Thoracic aorta (tissue), 2 donors: Measurements from ENCODE around the gene FEZ2. TPM values are rescaled to one million over a fixed set of nuclear protein-coding genes. Genes with fewer than 3 reads are reported as not detected.
"Not testable (repeated sequence)": the region's sequence is repeated elsewhere in the genome, so short reads cannot be mapped to it uniquely, and the experiment has no call there.

Experiments used
- ATAC-seq: fragments of 150-250 bp; one replicate; pipeline ENCODE4 v1.8.0; 2017; ENCODE audit warnings: low read depth; ENCODE audit not compliant: insufficient number of reproducible peaks, low FRiP score
- DNase-seq: peaks from one replicate; pipeline ENCODE4 v3.0.0-alpha.2; 2020; ENCODE audit warnings: low spot score
- H3K27ac ChIP-seq, 2 donors: fragments of 200-600 bp; sonication (generic); 1 replicate in 1 of 2; 2 replicates in 1 of 2; pipeline ENCODE4 v1.5.1; 2016; ENCODE audit warnings: mild to moderate bottlenecking in 2 of 2, moderate library complexity in 2 of 2
- H3K27me3 ChIP-seq: fragments of 200-600 bp; sonication (generic); replicated peaks from 2 replicates; pipeline ENCODE4 v1.6.0; 2016; ENCODE audit warnings: mild to moderate bottlenecking; ENCODE audit not compliant: insufficient read depth
- H3K36me3 ChIP-seq: fragments of 200-600 bp; sonication (generic); one replicate; pipeline ENCODE4 v1.5.1; 2016
- H3K4me1 ChIP-seq, 2 donors: fragments of 200-600 bp; sonication (generic); 1 replicate in 1 of 2; 2 replicates in 1 of 2; pipeline versions ENCODE4 v1.5.1 to v1.6.0; 2016; ENCODE audit warnings: low read depth in 2 of 2, mild to moderate bottlenecking in 1 of 2; ENCODE audit not compliant: control insufficient read depth in 1 of 2
- H3K4me3 ChIP-seq: fragments of 200-600 bp; sonication (generic); 2 replicates; pipeline ENCODE4 v1.5.1; 2016; ENCODE audit warnings: mild to moderate bottlenecking
- H3K9me3 ChIP-seq: fragments of 200-600 bp; sonication (generic); 2 replicates; pipeline ENCODE4 v1.5.1; 2016
- total RNA-seq, 2 donors: library from RNA; depleted of rRNA; stranded (reverse); fragments of >200 nt; gene quantifications; one replicate each; pipeline versions ENCODE4 v1.1.0 to v1.2.3, GENCODE V29; 2016
- TF ChIP-seq, protein P1 (sequence below): fragments of 200-600 bp; sonication (generic); IDR thresholded peaks from one replicate; pipeline ENCODE4 v1.5.1; 2019; ENCODE audit warnings: antibody characterized with exemption

Gene FEZ2
- total RNA-seq, 2 donors from 2014 or later: 42.0 to 51.4 TPM

DNA sequence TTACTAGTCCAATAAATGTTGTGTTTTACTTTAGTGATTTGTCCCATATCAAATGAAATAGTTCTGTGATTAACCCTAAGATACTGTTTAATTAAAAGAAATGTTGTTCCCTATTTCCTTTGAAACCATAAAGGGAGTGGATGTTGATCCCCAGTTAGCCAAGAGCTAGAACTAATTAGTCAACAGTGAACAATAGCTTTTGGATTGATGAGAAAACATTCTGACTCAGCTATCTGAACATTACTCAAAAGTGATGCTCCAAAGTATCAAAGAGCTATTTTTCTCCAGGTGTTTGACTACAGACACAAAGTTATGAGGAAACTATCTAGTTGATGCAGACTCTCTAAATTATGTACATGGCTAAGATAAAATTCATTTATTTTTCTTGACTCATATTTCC is 7.3 kb upstream of the FEZ2 start:
- Histone ChIP-seq H3K4me1 (no peaks in the 10 kb centered on the region), H3K9me3 (no peaks in the 10 kb centered on the region), H3K27me3 (no peaks in the 10 kb centered on the region), H3K36me3 (no peaks in the 10 kb centered on the region), H3K4me3 (no peak overlapping the region), H3K27ac (no peak overlapping the region)
- ATAC-seq (no peak), DNase-seq (no peak)
- TF ChIP-seq, protein P1, sequence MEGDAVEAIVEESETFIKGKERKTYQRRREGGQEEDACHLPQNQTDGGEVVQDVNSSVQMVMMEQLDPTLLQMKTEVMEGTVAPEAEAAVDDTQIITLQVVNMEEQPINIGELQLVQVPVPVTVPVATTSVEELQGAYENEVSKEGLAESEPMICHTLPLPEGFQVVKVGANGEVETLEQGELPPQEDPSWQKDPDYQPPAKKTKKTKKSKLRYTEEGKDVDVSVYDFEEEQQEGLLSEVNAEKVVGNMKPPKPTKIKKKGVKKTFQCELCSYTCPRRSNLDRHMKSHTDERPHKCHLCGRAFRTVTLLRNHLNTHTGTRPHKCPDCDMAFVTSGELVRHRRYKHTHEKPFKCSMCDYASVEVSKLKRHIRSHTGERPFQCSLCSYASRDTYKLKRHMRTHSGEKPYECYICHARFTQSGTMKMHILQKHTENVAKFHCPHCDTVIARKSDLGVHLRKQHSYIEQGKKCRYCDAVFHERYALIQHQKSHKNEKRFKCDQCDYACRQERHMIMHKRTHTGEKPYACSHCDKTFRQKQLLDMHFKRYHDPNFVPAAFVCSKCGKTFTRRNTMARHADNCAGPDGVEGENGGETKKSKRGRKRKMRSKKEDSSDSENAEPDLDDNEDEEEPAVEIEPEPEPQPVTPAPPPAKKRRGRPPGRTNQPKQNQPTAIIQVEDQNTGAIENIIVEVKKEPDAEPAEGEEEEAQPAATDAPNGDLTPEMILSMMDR: no peak

DNA sequence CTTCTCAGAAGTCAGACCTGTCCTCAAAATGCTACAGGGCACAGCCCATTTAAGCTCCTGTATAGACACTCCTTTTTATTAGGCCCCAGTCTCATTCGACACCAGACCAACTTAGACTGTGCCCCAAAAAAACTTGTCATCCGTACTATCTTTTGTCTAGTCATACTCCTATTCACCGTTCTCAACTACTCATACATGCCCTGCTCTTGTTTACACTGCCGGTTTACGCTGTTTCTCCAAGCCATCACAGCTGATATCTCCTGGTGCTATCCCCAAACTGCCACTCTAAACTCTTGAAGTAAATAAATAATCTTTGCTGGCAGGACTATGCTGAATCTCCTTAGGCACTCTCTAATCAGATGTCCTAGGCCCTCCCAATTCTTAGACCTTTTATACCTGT is 5.7 kb upstream of the FEZ2 start:
- not testable (repeated sequence) for H3K9me3 ChIP-seq, DNase-seq, H3K27me3 ChIP-seq, H3K4me3 ChIP-seq, H3K36me3 ChIP-seq, H3K4me1 ChIP-seq, H3K27ac ChIP-seq, ATAC-seq

DNA sequence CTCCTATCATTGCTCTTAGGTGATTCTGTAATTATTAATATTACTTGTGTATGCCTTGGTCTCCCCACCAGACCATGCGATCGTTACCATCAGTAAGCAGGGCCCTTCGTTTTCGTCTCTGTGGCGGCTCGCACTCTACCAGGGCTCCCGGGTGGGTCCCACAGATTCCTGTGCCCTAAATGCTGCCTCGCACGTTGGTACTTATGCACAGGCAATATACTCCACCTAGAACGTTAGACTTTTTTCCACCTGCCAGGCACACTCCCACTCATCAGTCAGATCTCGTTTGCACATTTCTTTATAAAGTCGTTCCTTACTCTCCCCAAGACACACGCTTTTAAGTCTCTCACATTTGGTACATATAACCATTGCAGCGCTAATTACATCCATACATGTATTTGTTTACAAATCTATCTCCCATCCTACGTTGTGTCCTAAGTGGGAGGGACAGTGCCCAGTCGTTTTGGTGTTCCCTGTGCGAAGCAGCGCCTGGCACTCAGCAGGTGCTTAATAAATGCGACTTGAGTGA is 901 bp downstream of the FEZ2 start:
- peak overlapping the region; percentile 92 for H3K4me3 ChIP-seq
- H3K36me3 ChIP-seq: no peaks in the 10 kb centered on the region
- ATAC-seq (no peak), DNase-seq (no peak)
- H3K27me3 ChIP-seq: no peaks in the 10 kb centered on the region
- H3K27ac ChIP-seq: peak overlapping the region in 1 of 2 donors; percentile 67
- TF ChIP-seq, protein P1: no peak
- no peaks in the 10 kb centered on the region for H3K9me3 ChIP-seq
- H3K4me1 ChIP-seq: peaks cover 12 to 26% of the 10 kb centered on the region in 2 donors

DNA sequence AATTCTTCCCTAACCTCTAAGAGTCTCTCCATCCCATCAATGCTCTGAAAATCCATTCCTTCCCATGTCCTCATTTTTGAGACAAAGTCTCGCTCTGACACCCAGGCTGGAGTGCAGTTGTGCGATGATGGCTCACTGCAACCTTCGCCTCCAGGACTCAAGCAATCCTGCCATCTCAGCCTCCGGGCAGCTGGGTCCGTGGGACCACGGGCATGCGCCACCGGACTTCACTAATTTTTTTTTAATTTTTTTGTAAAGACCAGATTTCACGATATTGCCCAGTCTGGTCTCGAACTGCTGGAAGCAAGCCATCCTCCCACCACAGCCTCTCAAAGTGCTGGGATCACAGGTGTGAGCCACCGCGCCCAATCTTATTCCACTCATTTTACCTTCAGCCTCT is 1.6 kb downstream of the FEZ2 start:
- Histone ChIP-seq H3K36me3 (no peaks in the 10 kb centered on the region), H3K27ac (no peak overlapping the region), H3K4me1 (peaks cover 12 to 26% of the 10 kb centered on the region in 2 donors), H3K9me3 (no peaks in the 10 kb centered on the region), H3K27me3 (no peaks in the 10 kb centered on the region), H3K4me3 (peak overlapping the region; percentile 92)
- DNase-seq (no peak), ATAC-seq (no peak)
- TF ChIP-seq, protein P1: no peak

DNA sequence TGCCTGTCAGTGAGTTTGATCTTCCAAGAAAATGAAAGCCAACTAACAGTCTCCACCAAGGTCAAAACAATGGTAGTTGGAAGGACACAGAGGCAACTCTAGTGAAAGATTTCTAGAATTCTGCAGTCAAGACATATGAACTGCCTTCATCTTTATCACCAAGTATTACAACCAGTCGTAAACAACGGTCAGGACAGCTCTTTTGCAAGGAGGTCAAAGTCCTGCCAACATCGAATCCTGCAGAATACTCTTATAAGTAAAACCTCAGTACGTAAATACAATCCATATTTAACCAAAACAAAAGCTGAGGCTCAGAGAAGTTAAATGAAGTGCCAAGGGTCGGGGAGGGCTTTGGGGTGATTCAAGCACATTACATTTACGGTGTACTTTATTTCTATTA is 3.1 kb downstream of the FEZ2 start:
- Histone ChIP-seq H3K4me1 (peaks cover 12 to 26% of the 10 kb centered on the region in 2 donors), H3K36me3 (no peaks in the 10 kb centered on the region), H3K4me3 (no peak overlapping the region), H3K9me3 (no peaks in the 10 kb centered on the region), H3K27me3 (no peaks in the 10 kb centered on the region), H3K27ac (no peak overlapping the region)
- ATAC-seq (no peak), DNase-seq (no peak)
- TF ChIP-seq, protein P1: no peak

DNA sequence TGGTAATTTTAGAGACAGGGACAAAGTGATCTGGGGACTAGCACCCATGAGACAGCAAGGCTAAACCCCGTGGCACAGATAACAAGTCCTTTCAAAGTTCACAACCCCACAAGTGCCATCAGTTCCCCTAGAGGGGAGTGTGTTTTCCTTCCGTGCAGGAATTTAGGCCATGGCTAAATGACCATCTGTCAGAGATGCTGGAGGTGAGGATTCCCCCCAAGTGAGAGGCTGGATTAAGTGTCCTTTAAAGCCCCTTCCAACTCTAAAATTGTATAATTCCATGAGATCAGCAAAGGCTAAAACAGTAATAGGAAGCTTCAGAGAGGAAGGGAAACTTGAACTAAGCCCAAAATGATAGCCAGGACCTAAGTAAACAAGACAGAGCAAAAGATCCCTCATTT is 8.7 kb downstream of the FEZ2 start:
- DNase-seq (no peak), ATAC-seq (no peak)
- Histone ChIP-seq H3K9me3 (no peaks in the 10 kb centered on the region), H3K4me3 (no peak overlapping the region), H3K27ac (no peak overlapping the region), H3K27me3 (no peaks in the 10 kb centered on the region), H3K4me1 (no peaks in the 10 kb centered on the region), H3K36me3 (no peaks in the 10 kb centered on the region)
- TF ChIP-seq, protein P1: no peak
